ENCODE measurements around the gene SLC2A1. TPM values are rescaled to one million over a fixed set of nuclear protein-coding genes. Genes with fewer than 3 reads are reported as not detected.

Gene SLC2A1
- total and polyA plus RNA-seq, 9 of the 15 experiments (the other 6 are each of a cell fraction or from before 2014, with no cell fraction given), result 12.6 to 153 (median 48.0) TPM

DNA sequence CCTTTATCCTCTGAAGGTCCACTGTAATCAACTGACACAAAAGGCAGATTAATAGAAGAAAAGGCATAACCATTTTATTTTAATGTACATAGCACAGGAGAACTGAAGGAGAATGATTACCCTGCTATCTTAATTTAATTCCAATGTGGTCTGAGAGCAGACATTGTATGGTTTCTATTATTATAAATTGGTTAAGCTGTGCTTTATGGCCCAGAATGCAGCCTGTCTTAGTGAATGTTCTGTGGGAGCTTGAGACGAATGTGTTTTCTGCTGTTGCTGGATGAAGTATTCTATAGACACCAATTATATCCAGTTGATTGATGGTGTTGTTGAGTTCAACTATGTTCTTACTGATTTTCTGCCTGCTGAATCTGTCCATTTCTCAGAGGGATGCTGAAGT, 25.0 kb upstream of the SLC2A1 start:
- H2AFZ ChIP-seq (ENCODE audit: low read depth, low read length), result no peak overlapping the region
- H3K4me1 ChIP-seq (replicated peaks in 1 of 2; ENCODE audit: control insufficient read depth in 2 of 2, insufficient read depth in 2 of 2, low read length in 2 of 2), result peaks cover 14 to 25% of the 10 kb centered on the region in 2 experiments
- H4K20me1 ChIP-seq (replicated peaks; ENCODE audit: control insufficient read depth, insufficient read depth, low read length), result no peaks in the 10 kb centered on the region
- H3K4me2 ChIP-seq (ENCODE audit: insufficient read depth, low read length), result no peak overlapping the region
- intact Hi-C loops (cut with micrococcal nuclease) (no loop called here), in situ Hi-C loops (cut with MboI) (no loop called here)
- POLR2A ChIA-PET, result interaction anchor here (0.9 to 2.4 kb wide), 8 partner anchors 8 to 125 kb away, joined by 3 to 8 read pairs (median 5); no protein-coding TSS in a partner anchor
- H3K27me3 ChIP-seq (ENCODE audit: control insufficient read depth in 2 of 2, insufficient read depth in 2 of 2, low read length in 2 of 2), result no peaks in the 10 kb centered on the region
- H3K9me3 ChIP-seq (replicated peaks; ENCODE audit: control insufficient read depth, insufficient read depth, low read depth, low read length), result no peaks in the 10 kb centered on the region
- FAIRE-seq (no peak), ATAC-seq (no peak), DNase-seq (ENCODE audit: extremely low read depth in 1 of 4, low spot score in 3 of 4) (no peak)
- 47% methylated on average over 1 of the region's 1 CpG for WGBS (ENCODE audit: insufficient coverage, low coverage, missing lambda C conversion rate)
- CTCF ChIA-PET (ENCODE audit: low intra/inter-chr PET ratio), result no interaction called here
- no peaks in the 10 kb centered on the region; the same call in 2 of the 3 replicates for H3K36me3 ChIP-seq (ENCODE audit: control insufficient read depth, insufficient read depth, low read length)
- no peak overlapping the region for H3K9ac ChIP-seq (ENCODE audit: insufficient read depth in 1 of 2, low read depth in 2 of 2, low read length in 2 of 2)
- no peaks in the 10 kb centered on the region for H3K79me2 ChIP-seq (ENCODE audit: control insufficient read depth, insufficient read depth, low read length)
- BruUV-seq (replicated peaks), result no TSS peak
- no peak overlapping the region for H3K27ac ChIP-seq (ENCODE audit: extremely low read depth, low read depth, low read length)
- TF ChIP-seq EP400 (IDR thresholded peaks at IDR 0.05) (no peak), ZNF146 (CRISPR knock-in tag; IDR thresholded peaks at IDR 0.05; ENCODE audit: unreplicated experiment) (no peak), CTCFL (IDR thresholded peaks at IDR 0.05; ENCODE audit: borderline replicate concordance, insufficient read depth, low read depth, low read length, poor library complexity, severe bottlenecking) (no peak)
- H3K9me1 ChIP-seq (ENCODE audit: control insufficient read depth, insufficient read depth, low read length), result no peaks in the 10 kb centered on the region
- H3K4me3 ChIP-seq, result no peak overlapping the region

GRCh38 chr1:42983253-42983652, 24.6 kb upstream of the SLC2A1 start:
- BruUV-seq (replicated peaks), result no TSS peak
- H3K4me3 ChIP-seq, result no peak overlapping the region
- ChIA-PET CTCF (ENCODE audit: low intra/inter-chr PET ratio) (no interaction called here), POLR2A (interaction anchor here (0.7 to 2.4 kb wide), 8 partner anchors 8 to 124 kb away, joined by 3 to 8 read pairs (median 4); no protein-coding TSS in a partner anchor)
- ATAC-seq, result no peak
- no peak overlapping the region for H3K4me2 ChIP-seq (ENCODE audit: insufficient read depth, low read length)
- FAIRE-seq, result no peak
- intact Hi-C loops (cut with micrococcal nuclease), result no loop called here
- H3K9me1 ChIP-seq (ENCODE audit: control insufficient read depth, insufficient read depth, low read length), result no peaks in the 10 kb centered on the region
- no peak overlapping the region for H2AFZ ChIP-seq (ENCODE audit: low read depth, low read length)
- DNase-seq (ENCODE audit: extremely low read depth in 1 of 4, low spot score in 3 of 4), result no peak
- in situ Hi-C loops (cut with MboI), result no loop called here
- no peaks in the 10 kb centered on the region for H4K20me1 ChIP-seq (replicated peaks; ENCODE audit: control insufficient read depth, insufficient read depth, low read length)
- H3K9ac ChIP-seq (ENCODE audit: insufficient read depth in 1 of 2, low read depth in 2 of 2, low read length in 2 of 2), result no peak overlapping the region
- peaks cover 17 to 25% of the 10 kb centered on the region in 2 experiments for H3K4me1 ChIP-seq (replicated peaks in 1 of 2; ENCODE audit: control insufficient read depth in 2 of 2, insufficient read depth in 2 of 2, low read length in 2 of 2)
- no peaks in the 10 kb centered on the region for H3K27me3 ChIP-seq (ENCODE audit: control insufficient read depth in 2 of 2, insufficient read depth in 2 of 2, low read length in 2 of 2)
- H3K79me2 ChIP-seq (ENCODE audit: control insufficient read depth, insufficient read depth, low read length), result no peaks in the 10 kb centered on the region
- no peak overlapping the region for H3K27ac ChIP-seq (ENCODE audit: extremely low read depth, low read depth, low read length)
- 17% methylated on average over 3 of the region's 3 CpGs for WGBS (ENCODE audit: insufficient coverage, low coverage, missing lambda C conversion rate)
- no peaks in the 10 kb centered on the region for H3K9me3 ChIP-seq (replicated peaks; ENCODE audit: control insufficient read depth, insufficient read depth, low read depth, low read length)
- H3K36me3 ChIP-seq (ENCODE audit: control insufficient read depth, insufficient read depth, low read length), result no peaks in the 10 kb centered on the region; the same call in 2 of the 3 replicates
- TF ChIP-seq ZNF143 (CRISPR knock-in tag; IDR thresholded peaks at IDR 0.05), result no peak
- TF ChIP-seq, protein P1, sequence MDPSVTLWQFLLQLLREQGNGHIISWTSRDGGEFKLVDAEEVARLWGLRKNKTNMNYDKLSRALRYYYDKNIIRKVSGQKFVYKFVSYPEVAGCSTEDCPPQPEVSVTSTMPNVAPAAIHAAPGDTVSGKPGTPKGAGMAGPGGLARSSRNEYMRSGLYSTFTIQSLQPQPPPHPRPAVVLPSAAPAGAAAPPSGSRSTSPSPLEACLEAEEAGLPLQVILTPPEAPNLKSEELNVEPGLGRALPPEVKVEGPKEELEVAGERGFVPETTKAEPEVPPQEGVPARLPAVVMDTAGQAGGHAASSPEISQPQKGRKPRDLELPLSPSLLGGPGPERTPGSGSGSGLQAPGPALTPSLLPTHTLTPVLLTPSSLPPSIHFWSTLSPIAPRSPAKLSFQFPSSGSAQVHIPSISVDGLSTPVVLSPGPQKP (CRISPR knock-in tag; IDR thresholded peaks at IDR 0.05), result no peak
- TF ChIP-seq PTRF (tag; IDR thresholded peaks at IDR 0.05), result no peak
- no peak for TF ChIP-seq POLR2AphosphoS2 (IDR thresholded peaks at IDR 0.05; ENCODE audit: low read length)
- no peak for TF ChIP-seq SRSF9 (IDR thresholded peaks at IDR 0.05; ENCODE audit: borderline replicate concordance, low read depth, low read length)
- no peak for TF ChIP-seq SREBF1 (IDR thresholded peaks at IDR 0.05; ENCODE audit: borderline replicate concordance, low read depth, low read length)
- no peak for TF ChIP-seq MCM3 (IDR thresholded peaks at IDR 0.05)
- TF ChIP-seq ZNF830 (CRISPR knock-in tag; IDR thresholded peaks at IDR 0.05), result no peak
- no peak for TF ChIP-seq SNAPC5 (CRISPR knock-in tag; IDR thresholded peaks at IDR 0.05)
- TF ChIP-seq MAZ (CRISPR knock-in tag; conservative IDR thresholded peaks at IDR 0.05 in 1 of 2, IDR thresholded peaks at IDR 0.05 in 1 of 2), result no peak
- TF ChIP-seq CEBPB (tag; IDR thresholded peaks at IDR 0.05), result no peak
